H9 (cell line): Measurements from ENCODE around the gene SPR. TPM values are rescaled to one million over a fixed set of nuclear protein-coding genes. Genes with fewer than 3 reads are reported as not detected.

Experiments used
- DNase-seq: peaks from one replicate; pipeline ENCODE4 v3.0.0-alpha.2; 2017
- H2AFZ ChIP-seq: one replicate; pipeline ENCODE4 v1.6.1; 2013; ENCODE audit warnings: mild to moderate bottlenecking, low read length, control low read depth, moderate library complexity
- H2AK5ac ChIP-seq: 2 replicates; pipeline ENCODE4 v1.6.1; 2013; ENCODE audit warnings: low read length, control low read depth, mixed read lengths; ENCODE audit not compliant: insufficient read length
- H2BK120ac ChIP-seq: one replicate; pipeline ENCODE4 v1.6.1; 2013; ENCODE audit warnings: low read depth, mild to moderate bottlenecking, low read length, control low read depth, inconsistent platforms; ENCODE audit not compliant: poor library complexity, severe bottlenecking
- H2BK12ac ChIP-seq: 2 replicates; pipeline ENCODE4 v1.6.1; 2013; ENCODE audit warnings: low read length, control low read depth, mixed read lengths, low read depth; ENCODE audit not compliant: insufficient read length
- H2BK15ac ChIP-seq: 2 replicates; pipeline ENCODE4 v1.6.1; 2013; ENCODE audit warnings: low read depth, low read length, control low read depth
- H2BK20ac ChIP-seq: one replicate; pipeline ENCODE4 v1.6.1; 2013; ENCODE audit warnings: low read depth, mild to moderate bottlenecking, low read length, control low read depth, inconsistent platforms; ENCODE audit not compliant: poor library complexity, severe bottlenecking
- H2BK5ac ChIP-seq: 2 replicates; pipeline ENCODE4 v1.6.1; 2013; ENCODE audit warnings: low read length, control low read depth, mixed read lengths; ENCODE audit not compliant: insufficient read length
- H3K14ac ChIP-seq: 2 replicates; pipeline ENCODE4 v1.6.1; 2013; ENCODE audit warnings: low read length, control low read depth; ENCODE audit not compliant: insufficient read depth
- H3K18ac ChIP-seq: 2 replicates; pipeline ENCODE4 v1.6.1; 2013; ENCODE audit warnings: low read depth, mild to moderate bottlenecking, mixed read lengths, low read length, control low read depth; ENCODE audit not compliant: insufficient read length
- H3K23ac ChIP-seq: 2 replicates; pipeline ENCODE4 v1.6.1; 2013; ENCODE audit warnings: low read length, control low read depth, mixed read lengths, low read depth; ENCODE audit not compliant: insufficient read length
- H3K23me2 ChIP-seq: 2 replicates; pipeline ENCODE4 v1.6.1; 2013; ENCODE audit warnings: low read depth, mild to moderate bottlenecking, mixed read lengths, low read length, control low read depth; ENCODE audit not compliant: insufficient read length, poor library complexity, severe bottlenecking
- H3K27ac ChIP-seq: 2 replicates; pipeline ENCODE4 v1.5.1; 2013; ENCODE audit warnings: low read length, control low read depth, mixed read lengths, low read depth; ENCODE audit not compliant: insufficient read length
- H3K27me3 ChIP-seq: 2 replicates; pipeline ENCODE4 v1.6.1; 2013; ENCODE audit warnings: low read length, control low read depth, inconsistent platforms; ENCODE audit not compliant: insufficient read depth
- H3K4ac ChIP-seq: 2 replicates; pipeline ENCODE4 v1.6.1; 2013; ENCODE audit warnings: low read depth, mild to moderate bottlenecking, control low read depth, inconsistent platforms, low read length, moderate library complexity
- H3K4me1 ChIP-seq: 2 replicates; pipeline ENCODE4 v1.6.1; 2013; ENCODE audit warnings: low read length, control low read depth, inconsistent platforms; ENCODE audit not compliant: insufficient read depth
- H3K4me2 ChIP-seq: 2 replicates; pipeline ENCODE4 v1.6.1; 2013; ENCODE audit warnings: low read length, control low read depth, mixed read lengths; ENCODE audit not compliant: insufficient read length, insufficient read depth
- H3K56ac ChIP-seq: 2 replicates; pipeline ENCODE4 v1.6.1; 2013; ENCODE audit warnings: low read depth, mild to moderate bottlenecking, mixed read lengths, low read length, control low read depth; ENCODE audit not compliant: insufficient read length
- H3K79me1 ChIP-seq: 2 replicates; pipeline ENCODE4 v1.6.1; 2013; ENCODE audit warnings: low read depth, mild to moderate bottlenecking, moderate library complexity, low read length, control low read depth, inconsistent platforms; ENCODE audit not compliant: insufficient read depth, poor library complexity, severe bottlenecking
- H3K79me2 ChIP-seq: 2 replicates; pipeline ENCODE4 v1.6.1; 2013; ENCODE audit warnings: low read length, control low read depth, inconsistent platforms; ENCODE audit not compliant: insufficient read depth
- H3K9ac ChIP-seq: 2 replicates; pipeline ENCODE4 v1.6.1; 2013; ENCODE audit warnings: low read length, control low read depth, mixed read lengths; ENCODE audit not compliant: insufficient read length; ENCODE audit errors: extremely low read depth
- H3K9me3 ChIP-seq: one replicate; pipeline ENCODE4 v1.6.1; 2013; ENCODE audit warnings: low read depth, low read length, inconsistent platforms; ENCODE audit not compliant: control insufficient read depth
- H3T11ph ChIP-seq: one replicate; pipeline ENCODE4 v1.6.1; 2013; ENCODE audit warnings: mild to moderate bottlenecking, low read length, control low read depth, inconsistent platforms
- H4K20me1 ChIP-seq: one replicate; pipeline ENCODE4 v1.6.1; 2013; ENCODE audit not compliant: control insufficient read depth, insufficient read length, insufficient read depth
- H4K5ac ChIP-seq: 2 replicates; pipeline ENCODE4 v1.6.1; 2013; ENCODE audit warnings: low read depth, mild to moderate bottlenecking, mixed read lengths, low read length, control low read depth; ENCODE audit not compliant: insufficient read length
- H4K8ac ChIP-seq: replicated peaks from 2 replicates; pipeline ENCODE4 v1.6.1; 2013; ENCODE audit warnings: low read length, control low read depth, mixed read lengths, low read depth; ENCODE audit not compliant: insufficient read length
- H4K91ac ChIP-seq: 2 replicates; pipeline ENCODE4 v1.6.1; 2013; ENCODE audit warnings: low read depth, mild to moderate bottlenecking, moderate library complexity, mixed read lengths, low read length, control low read depth; ENCODE audit not compliant: insufficient read length
- H3K27ac Mint-ChIP-seq, 3 experiments: 2 replicates in 2 of 3; 3 replicates in 1 of 3; pipeline ENCODE4 v1.8.0; 2020 to 2021; ENCODE audit warnings: mixed read lengths in 3 of 3, mild to moderate bottlenecking in 1 of 3, moderate library complexity in 1 of 3
- H3K27me3 Mint-ChIP-seq: 2 replicates; pipeline ENCODE4 v1.8.0; 2021; ENCODE audit warnings: low read depth, mild to moderate bottlenecking, moderate library complexity, mixed read lengths
- H3K36me3 Mint-ChIP-seq, 3 experiments: 2 replicates in 2 of 3; 3 replicates in 1 of 3; pipeline ENCODE4 v1.8.0; 2020 to 2021; ENCODE audit warnings: low read depth in 3 of 3, mixed read lengths in 3 of 3; ENCODE audit not compliant: insufficient read depth in 1 of 3
- H3K4me1 Mint-ChIP-seq, 2 experiments: 2 replicates each; pipeline ENCODE4 v1.8.0; 2020; ENCODE audit warnings: mixed read lengths in 2 of 2
- H3K4me3 Mint-ChIP-seq, 2 experiments: 2 replicates in 1 of 2; 3 replicates in 1 of 2; pipeline ENCODE4 v1.8.0; 2020 to 2021; ENCODE audit warnings: mild to moderate bottlenecking in 2 of 2, mixed read lengths in 2 of 2, moderate library complexity in 1 of 2
- H3K9me3 Mint-ChIP-seq, 2 experiments: 2 replicates in 1 of 2; 3 replicates in 1 of 2; pipeline ENCODE4 v1.8.0; 2020; ENCODE audit warnings: mild to moderate bottlenecking in 2 of 2, mixed read lengths in 2 of 2, moderate library complexity in 1 of 2
- WGBS: extraction: QIAGEN DNeasy Blood & Tissue Kit; methylation state at CpG from one replicate; pipeline ENCODE4 v1.1.7; 2013; ENCODE audit warnings: missing lambda C conversion rate, low lambda C conversion rate, mixed read lengths; ENCODE audit not compliant: insufficient read length; ENCODE audit errors: extremely low coverage; 5-methylcytosine and 5-hydroxymethylcytosine counted together
- total RNA-seq: library from RNA; stranded (reverse); gene quantifications from 2 replicates; pipeline ENCODE4 v1.2.1, GENCODE V29; 2021
- TF ChIP-seq, protein P1 (sequence below): fragments of 200-600 bp; sonication (generic); conservative IDR thresholded peaks from 3 replicates; pipeline ENCODE4 v1.8.0; 2021; ENCODE audit warnings: antibody characterized with exemption, mild to moderate bottlenecking

Gene SPR
- total RNA-seq, 1 experiment from 2014 or later = 7.3 TPM

DNA sequence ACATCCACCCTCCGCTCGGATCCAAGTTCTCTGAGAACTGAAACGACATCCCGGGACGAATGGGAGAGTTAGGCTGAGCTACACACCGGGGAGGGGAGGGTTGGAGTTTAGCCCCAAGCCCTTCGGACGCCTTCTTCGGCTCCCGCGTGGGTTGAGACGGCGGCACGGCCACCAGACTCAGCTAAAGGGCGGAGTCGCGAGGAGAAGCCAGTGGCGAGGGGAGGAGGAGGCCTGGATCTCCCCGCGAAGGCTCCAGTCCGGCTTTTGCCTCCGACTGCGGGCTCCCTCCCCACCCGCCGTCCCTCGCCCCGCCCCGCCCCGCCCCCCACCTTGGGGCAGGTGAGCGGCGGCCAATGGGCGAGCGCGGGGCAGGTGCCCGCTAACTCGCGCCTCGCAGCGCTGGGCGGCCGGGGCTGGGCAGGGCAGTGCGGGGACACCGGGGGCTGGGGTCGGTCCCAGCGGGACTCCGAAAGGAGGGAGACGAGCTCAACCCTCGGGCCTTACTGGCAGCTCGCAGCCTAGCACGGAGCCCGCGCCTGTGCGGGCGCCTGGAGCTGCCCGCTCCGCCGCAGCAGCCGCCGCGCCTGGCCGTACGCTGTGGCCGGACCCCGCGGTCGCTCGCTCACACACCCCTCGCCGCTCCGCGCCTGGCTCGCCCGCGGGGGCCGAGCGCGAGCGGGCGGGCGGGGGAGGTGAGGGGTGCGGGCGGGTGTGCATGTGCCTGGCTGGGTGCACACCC lies 30.1 kb downstream of the SPR start, which contains the start of gene EMX1:
Gene EMX1 (plus strand): TSS at position 382 of the 739 bp plus-strand sequence. CDS start 334 bp downstream, at position 716.
- Histone ChIP-seq H2BK20ac (no peak within 1 kb of the TSS), H3K4me1 (peaks cover 11% of the 10 kb centered on the region), H4K8ac (no peak within 1 kb of the TSS), H3K18ac (peak within 1 kb of the TSS; percentile 38), H4K5ac (no peak within 1 kb of the TSS), H2BK12ac (no peak within 1 kb of the TSS), H2BK120ac (no peak within 1 kb of the TSS), H2AK5ac (no peak within 1 kb of the TSS), H3K79me2 (no peaks in the 10 kb centered on the region), H3K56ac (no peak within 1 kb of the TSS), H3T11ph (no peak within 1 kb of the TSS), H2AFZ (no peak within 1 kb of the TSS), H3K79me1 (no peaks in the 10 kb centered on the region), H3K27me3 (peaks cover 70% of the 10 kb centered on the region), H3K23me2 (peaks cover 38% of the 10 kb centered on the region), H3K4ac (no peak within 1 kb of the TSS), H3K9ac (no peak within 1 kb of the TSS), H4K91ac (no peak within 1 kb of the TSS), H3K4me2 (peak within 1 kb of the TSS; percentile 87), H3K14ac (no peak within 1 kb of the TSS), H3K27ac (no peak within 1 kb of the TSS), H4K20me1 (no peaks in the 10 kb centered on the region), H3K23ac (no peak within 1 kb of the TSS), H2BK15ac (no peak within 1 kb of the TSS; the same call in 1 of the 2 replicates), H3K9me3 (no peaks in the 10 kb centered on the region), H2BK5ac (no peak within 1 kb of the TSS)
- Mint-ChIP-seq H3K9me3 (peaks cover 0 to 4% of the 10 kb centered on the region in 2 experiments; a peak in 2 of 5 replicates), H3K4me3 (peak within 1 kb of the TSS; percentile 66 to 93), H3K36me3 (peaks cover 0 to 5% (median 4%) of the 10 kb centered on the region in 3 experiments; a peak in 2 of 7 replicates), H3K27ac (no peak within 1 kb of the TSS; a peak in 1 of 7 replicates), H3K27me3 (peaks cover 49% of the 10 kb centered on the region), H3K4me1 (peaks cover 24 to 47% of the 10 kb centered on the region in 2 experiments)
- TF ChIP-seq, protein P1, sequence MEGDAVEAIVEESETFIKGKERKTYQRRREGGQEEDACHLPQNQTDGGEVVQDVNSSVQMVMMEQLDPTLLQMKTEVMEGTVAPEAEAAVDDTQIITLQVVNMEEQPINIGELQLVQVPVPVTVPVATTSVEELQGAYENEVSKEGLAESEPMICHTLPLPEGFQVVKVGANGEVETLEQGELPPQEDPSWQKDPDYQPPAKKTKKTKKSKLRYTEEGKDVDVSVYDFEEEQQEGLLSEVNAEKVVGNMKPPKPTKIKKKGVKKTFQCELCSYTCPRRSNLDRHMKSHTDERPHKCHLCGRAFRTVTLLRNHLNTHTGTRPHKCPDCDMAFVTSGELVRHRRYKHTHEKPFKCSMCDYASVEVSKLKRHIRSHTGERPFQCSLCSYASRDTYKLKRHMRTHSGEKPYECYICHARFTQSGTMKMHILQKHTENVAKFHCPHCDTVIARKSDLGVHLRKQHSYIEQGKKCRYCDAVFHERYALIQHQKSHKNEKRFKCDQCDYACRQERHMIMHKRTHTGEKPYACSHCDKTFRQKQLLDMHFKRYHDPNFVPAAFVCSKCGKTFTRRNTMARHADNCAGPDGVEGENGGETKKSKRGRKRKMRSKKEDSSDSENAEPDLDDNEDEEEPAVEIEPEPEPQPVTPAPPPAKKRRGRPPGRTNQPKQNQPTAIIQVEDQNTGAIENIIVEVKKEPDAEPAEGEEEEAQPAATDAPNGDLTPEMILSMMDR = no peak
- DNase-seq = peak; percentile 93
- no CpG with 5 or more reads among the region's 82 CpGs for WGBS
